ENCODE data around the gene PLA2G4D. TPM values are rescaled to one million over a fixed set of nuclear protein-coding genes. Genes with fewer than 3 reads are reported as not detected.
A peak's percentile ranks its signal among the peaks of the same experiment; 100 is the strongest.

PLA2G4D gene
- total RNA-seq, 2 donors from 2014 or later = not detected

DNA sequence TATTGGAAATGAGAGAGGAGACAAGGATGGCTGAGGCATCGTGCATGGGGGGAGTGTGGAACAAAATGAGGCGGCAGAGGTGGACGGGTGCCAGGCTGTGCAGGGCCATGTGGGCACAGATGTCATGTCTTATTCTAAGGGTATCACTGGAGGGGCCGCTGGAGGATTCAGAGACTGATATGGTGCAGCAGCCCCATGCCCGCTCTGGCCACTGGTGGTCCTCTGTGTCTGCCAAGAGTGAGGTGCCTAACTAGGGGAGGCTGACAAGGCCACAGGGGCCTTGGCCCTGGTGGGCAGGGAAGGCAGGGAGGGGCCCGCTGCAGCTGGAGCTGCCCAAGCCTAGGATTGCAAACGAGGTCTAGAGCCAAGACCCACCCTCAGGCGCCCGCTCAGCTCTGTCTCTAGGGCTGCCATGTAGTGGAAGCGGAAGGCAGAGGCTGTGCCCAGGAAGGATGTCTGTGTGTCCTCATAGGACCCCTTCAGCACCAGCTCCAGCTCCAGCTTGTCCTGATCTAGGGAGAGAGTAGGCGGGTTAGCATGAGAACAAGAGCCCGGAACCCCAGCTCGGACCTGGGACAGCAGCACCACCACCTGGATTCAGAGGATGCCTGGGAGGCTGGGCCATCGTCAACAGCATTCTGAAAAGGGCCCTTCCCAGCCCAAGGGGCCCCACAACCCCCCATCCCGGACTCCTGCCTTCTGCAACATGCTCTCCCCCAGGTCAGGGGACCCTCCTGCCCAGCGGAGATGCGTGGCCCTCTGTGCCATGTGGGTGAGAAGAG lies 11.3 kb downstream of the PLA2G4D start:
- intact Hi-C loops (cut with DNase I) = loop anchor here in 1 of 2 donors (10.0 kb wide), 1 partner anchor 88 kb away; no protein-coding TSS in a partner anchor
- DNase-seq (ENCODE audit: low spot score) = peak; percentile 68

DNA sequence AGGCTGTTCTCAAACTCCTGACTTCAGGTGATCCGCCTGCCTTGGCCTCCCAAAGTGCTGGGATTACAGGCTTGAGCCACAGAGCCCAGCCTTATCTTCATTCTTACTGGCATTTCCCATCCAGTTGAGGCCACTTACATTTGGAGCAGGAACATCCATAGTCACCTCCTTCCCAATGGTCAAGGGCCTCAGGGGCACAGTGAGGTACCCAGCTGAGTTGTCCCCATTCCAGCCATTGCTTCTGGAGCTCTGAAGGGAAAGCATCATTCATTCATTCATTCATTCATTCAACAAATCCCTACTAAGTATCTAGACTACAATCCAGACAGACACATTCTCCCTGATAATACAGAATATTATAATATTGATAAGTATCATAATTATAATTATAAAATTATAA lies 12.2 kb downstream of the PLA2G4D start:
- no peak for DNase-seq (ENCODE audit: low spot score)
- intact Hi-C loops (cut with DNase I) = loop anchor here in 1 of 2 donors (10.0 kb wide), 1 partner anchor 87 kb away; no protein-coding TSS in a partner anchor

DNA sequence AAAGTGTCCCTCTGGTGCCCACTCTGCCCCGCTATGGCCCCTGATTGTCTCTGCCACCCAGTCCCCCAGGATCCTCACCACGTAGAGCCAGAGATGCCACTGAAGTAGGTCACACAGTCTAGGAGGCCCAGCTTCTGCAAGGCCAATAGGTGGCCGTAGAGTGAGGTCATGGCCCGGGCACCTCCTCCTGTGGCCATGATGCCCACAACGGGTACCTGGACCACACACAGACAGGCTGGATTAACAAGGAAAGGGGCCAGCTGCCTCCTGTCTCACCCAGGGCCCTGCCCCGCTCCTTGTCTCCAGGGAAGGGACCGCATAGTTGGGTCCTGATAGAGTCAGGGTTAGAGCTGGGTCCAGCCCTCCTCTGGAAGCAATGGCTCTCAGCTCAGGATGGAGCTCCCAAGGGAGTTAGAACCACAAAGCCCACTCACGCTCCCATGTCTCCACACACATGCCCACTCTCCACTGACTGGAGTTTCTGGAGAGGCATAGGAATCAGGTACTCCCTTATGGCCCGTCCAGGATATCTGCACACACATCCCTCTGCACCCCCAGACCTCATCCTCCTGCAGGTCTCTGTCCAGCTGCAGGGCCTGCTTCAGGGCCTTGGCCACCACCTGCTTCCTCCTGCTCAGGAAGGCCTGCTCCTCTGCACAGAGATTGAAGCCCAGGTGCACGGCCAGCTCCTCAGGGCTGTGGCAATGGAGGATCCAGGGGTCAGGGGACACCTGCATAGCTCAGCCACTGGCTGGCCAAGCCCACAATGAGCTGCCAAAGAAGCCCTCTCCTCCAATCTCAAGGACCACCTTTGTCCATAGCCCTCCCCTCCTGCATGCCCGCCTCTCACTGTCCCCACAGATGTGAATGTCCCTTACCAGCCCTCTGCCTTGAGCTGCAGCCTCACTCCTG lies 13.2 kb downstream of the PLA2G4D start:
- DNase-seq (ENCODE audit: low spot score) = peak; percentile 60
- intact Hi-C loops (cut with DNase I) = loop anchor here in 1 of 2 donors (10.0 kb wide), 1 partner anchor 86 kb away; no protein-coding TSS in a partner anchor

DNA sequence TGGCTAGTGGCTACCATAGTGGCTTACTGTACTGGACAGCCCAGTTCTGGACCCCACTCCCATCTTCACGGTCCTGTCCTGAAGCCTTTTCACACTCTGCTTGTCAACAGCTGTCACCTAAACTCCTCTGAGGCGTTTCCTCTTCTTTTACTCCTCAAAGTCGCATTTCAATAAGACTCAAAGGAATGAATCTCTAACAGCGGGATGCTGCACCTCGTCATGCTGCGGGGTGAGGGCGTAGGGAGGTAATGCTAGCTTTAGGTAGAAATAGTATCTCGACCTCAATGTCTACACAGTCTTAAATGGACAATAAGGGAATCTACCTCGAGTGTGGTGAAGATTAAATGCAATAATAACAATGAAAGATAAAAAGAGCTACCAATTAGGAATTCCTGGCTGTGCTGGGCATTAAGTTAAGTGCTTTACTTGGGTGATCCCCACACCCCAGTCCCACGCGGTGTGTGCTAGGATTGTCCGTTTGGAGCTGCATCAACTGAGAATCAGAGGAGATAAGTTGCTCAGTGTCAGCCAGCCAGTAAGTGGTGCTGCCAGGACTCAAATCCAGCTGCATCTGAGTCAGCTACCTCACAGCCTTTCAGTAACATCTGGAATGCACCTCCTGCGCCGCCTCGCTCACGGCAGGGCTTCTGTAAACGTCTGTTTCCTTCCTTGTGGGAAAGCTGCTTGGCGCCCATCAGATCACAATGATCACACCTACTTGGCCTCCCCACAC lies 14.0 kb downstream of the PLA2G4D start:
- no peak for DNase-seq (ENCODE audit: low spot score)

GRCh38 chr15:42079401-42079908 lies 14.9 kb downstream of the PLA2G4D start:
- DNase-seq (ENCODE audit: low spot score) = no peak
- intact Hi-C loops (cut with DNase I) = no loop called here

More for the DNA sequence above, 14.0 kb downstream of the PLA2G4D start:
- intact Hi-C loops (cut with DNase I) = loop anchor here in 1 of 2 donors (10.0 kb wide), 1 partner anchor 86 kb away; no protein-coding TSS in a partner anchor

DNA sequence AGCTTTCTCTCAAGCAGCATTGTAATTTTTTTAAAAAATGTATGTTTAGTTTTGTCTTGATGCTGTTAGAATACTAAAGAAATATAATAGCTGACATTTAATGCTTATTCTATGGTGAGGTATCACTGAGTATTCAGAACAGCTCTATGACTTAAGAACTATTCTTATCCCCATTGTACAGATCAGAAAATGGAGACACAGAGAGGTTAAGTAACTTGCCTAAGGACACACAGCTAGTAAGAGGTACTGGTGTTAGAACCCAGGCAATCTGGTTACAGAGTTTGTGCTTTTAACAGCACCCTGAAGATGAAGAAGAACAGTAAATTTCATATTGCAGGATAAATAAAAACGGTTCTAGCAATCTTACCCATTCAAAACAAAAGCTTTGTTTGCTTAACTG lies 15.5 kb downstream of the PLA2G4D start:
- no peak for DNase-seq (ENCODE audit: low spot score)
- intact Hi-C loops (cut with DNase I) = no loop called here

DNA sequence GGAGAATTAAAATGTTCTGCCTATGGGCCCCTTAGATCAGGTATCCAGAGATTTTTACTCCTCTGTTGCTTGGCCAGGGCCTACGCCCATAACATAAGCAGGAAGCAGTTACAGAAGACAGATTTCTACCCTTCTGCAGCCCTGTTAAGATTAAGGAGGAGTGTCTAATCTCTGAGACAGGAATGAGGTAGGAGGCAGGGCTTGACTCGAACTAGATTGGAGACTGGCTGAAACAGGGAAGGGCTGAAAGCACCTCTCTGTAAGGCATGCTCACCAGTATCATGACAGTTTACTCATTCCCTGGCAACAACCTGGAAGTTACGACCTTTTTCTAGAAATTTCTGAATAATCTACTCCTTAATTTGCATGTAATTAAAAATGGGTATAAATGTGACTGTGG lies 16.7 kb downstream of the PLA2G4D start:
- no peak for DNase-seq (ENCODE audit: low spot score)
- intact Hi-C loops (cut with DNase I) = no loop called here

DNA sequence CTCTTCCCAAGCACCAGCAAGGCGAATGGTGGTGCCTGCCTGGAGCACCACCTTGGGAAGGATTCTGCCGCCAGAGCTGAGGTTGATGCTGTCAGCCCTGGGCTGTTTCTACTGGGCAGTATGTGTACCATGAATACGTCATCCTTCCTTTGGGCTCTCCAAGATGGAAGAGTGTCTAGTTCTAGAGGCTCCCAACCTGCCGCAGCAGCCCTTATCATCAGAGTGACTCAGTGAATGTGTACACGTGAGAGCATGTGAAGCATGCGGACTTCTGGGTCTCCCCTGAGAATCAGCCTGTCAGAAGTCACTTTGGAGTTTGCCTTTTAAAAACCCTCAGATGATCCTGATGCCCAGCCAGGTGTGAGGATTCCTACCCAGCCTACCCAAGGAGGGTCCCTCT lies 20.9 kb downstream of the PLA2G4D start:
- no peak for DNase-seq (ENCODE audit: low spot score)

GRCh38 chr15:42072141-42072685 lies 22.1 kb downstream of the PLA2G4D start:
- peak; percentile 70 for DNase-seq (ENCODE audit: low spot score)
- intact Hi-C loops (cut with DNase I) = loop anchor here in 1 of 2 donors (5.0 kb wide), 1 partner anchor 625 kb away; no protein-coding TSS in a partner anchor

More for the DNA sequence above, 20.9 kb downstream of the PLA2G4D start:
- intact Hi-C loops (cut with DNase I) = loop anchor here in 1 of 2 donors (5.0 kb wide), 1 partner anchor 626 kb away; no protein-coding TSS in a partner anchor

DNA sequence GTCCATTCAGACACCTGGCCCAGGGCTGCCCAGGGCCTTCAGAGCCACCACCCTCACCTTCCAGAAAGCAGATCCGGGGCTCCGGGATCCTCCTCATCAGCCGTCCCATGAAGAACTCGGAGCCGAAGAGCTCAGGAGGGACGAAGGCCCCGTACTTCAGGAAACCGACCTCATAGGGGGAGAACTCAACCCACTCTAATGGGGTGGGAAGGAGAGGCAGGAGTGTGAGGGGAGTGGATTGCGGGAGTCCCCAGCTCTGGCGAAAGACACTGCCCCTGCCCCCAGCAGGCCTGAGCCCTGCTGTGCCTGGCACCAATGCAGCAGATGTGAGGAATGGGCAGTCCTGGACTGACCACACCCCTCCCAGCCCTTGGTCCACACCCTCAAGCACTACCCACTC lies 22.6 kb downstream of the PLA2G4D start:
- intact Hi-C loops (cut with DNase I) = loop anchor here in 1 of 2 donors (5.0 kb wide), 1 partner anchor 624 kb away; no protein-coding TSS in a partner anchor
- DNase-seq (ENCODE audit: low spot score) = no peak

DNA sequence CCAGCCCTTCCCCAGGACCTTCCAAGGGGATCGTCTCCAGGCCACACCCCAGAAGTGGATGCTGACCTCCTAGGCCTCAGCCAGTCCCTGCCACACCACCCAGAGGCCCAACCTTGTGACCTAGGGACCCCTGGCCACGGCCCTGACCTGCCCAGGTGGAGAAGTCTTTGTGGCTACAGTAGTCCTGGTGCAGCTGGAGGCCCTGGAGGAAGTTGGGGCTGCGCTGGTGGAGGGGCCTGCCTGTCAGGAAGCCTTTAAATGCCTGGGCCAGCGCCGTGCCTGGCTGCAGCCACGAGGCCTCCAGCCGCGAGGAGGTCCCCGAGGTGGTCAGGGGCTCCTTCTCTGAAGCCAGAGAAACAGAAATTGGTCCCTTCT lies 23.4 kb downstream of the PLA2G4D start:
- intact Hi-C loops (cut with DNase I) = loop anchor here in 1 of 2 donors (5.0 kb wide), 1 partner anchor 624 kb away; no protein-coding TSS in a partner anchor
- no peak for DNase-seq (ENCODE audit: low spot score)

- DNase-seq (ENCODE audit: low spot score) = no peak
- intact Hi-C loops (cut with DNase I) = loop anchor here in 1 of 2 donors (5.0 kb wide), 1 partner anchor 623 kb away; no protein-coding TSS in a partner anchor
These were observed 23.9 kb downstream of the PLA2G4D start for GRCh38 chr15:42070279-42070975.

- peak; percentile 71 for DNase-seq (ENCODE audit: low spot score)
- intact Hi-C loops (cut with DNase I) = loop anchor here in 1 of 2 donors (5.0 to 10.0 kb wide), 2 partner anchors 65 to 622 kb away; no protein-coding TSS in a partner anchor
These were observed 24.7 kb downstream of the PLA2G4D start for GRCh38 chr15:42069496-42070278.

GRCh38 chr15:42069025-42069424 lies 25.3 kb downstream of the PLA2G4D start:
- intact Hi-C loops (cut with DNase I) = loop anchor here in 1 of 2 donors (10.0 kb wide), 1 partner anchor 64 kb away; no protein-coding TSS in a partner anchor
- no peak for DNase-seq (ENCODE audit: low spot score)

DNA sequence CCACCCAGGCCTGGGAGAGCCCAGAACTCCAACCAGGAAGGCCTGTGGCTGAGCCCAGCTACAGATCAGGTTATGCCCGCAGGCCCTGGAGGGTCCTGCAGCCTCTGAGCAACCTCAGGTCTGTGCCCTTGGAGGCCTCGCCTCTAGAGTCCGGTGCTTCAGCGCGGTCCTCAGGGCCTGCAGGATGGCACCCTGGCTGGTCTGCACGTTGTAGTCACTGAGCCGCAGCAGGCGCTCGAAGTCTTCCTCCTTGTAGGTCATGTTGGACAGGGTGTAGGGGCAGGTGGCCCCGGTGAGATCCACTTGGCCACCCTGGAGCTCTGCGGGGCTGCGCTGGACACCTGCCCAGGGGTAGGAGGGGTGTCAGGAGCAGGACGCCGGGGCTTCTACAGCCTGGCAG lies 25.8 kb downstream of the PLA2G4D start:
- DNase-seq (ENCODE audit: low spot score) = peak; percentile 58
- intact Hi-C loops (cut with DNase I) = loop anchor here in 1 of 2 donors (10.0 kb wide), 1 partner anchor 64 kb away; no protein-coding TSS in a partner anchor

- intact Hi-C loops (cut with DNase I) = loop anchor here in 1 of 2 donors (10.0 kb wide), 1 partner anchor 62 kb away; no protein-coding TSS in a partner anchor
- no peak for DNase-seq (ENCODE audit: low spot score)
These were observed 27.5 kb downstream of the PLA2G4D start for GRCh38 chr15:42066764-42067415.

Measured in posterior vena cava (tissue), 2 donors.